ENCODE results near the gene KMT2D. TPM values are rescaled to one million over a fixed set of nuclear protein-coding genes. Genes with fewer than 3 reads are reported as not detected.
A peak's percentile ranks its signal among the peaks of the same experiment; 100 is the strongest.

The KMT2D gene
- total RNA-seq, 4 donors from 2014 or later: 29.4 to 67.9 (median 47.9) TPM

GRCh38 chr12:49104822-49105221 is 44.2 kb upstream of the KMT2D start:
- WGBS, 2 donors: 67 to 83% methylated on average over 1 of the region's 3 CpGs

GRCh38 chr12:49100380-49100779 is 39.8 kb upstream of the KMT2D start:
- Histone ChIP-seq H3K4me1 (peaks cover 0 to 20% (median 6%) of the 10 kb centered on the region in 3 donors), H3K27me3 (no peaks in the 10 kb centered on the region), H3K27ac (no peak overlapping the region), H3K9me3 (no peaks in the 10 kb centered on the region), H3K36me3 (peaks cover 25 to 95% (median 40%) of the 10 kb centered on the region in 3 donors), H3K4me3 (no peak overlapping the region)
- no peak for DNase-seq
- intact Hi-C loops (cut with DNase I): no loop called here
- TF ChIP-seq POLR2A (IDR thresholded peaks at IDR 0.05) (no peak), CTCF (IDR thresholded peaks at IDR 0.05) (no peak)
- WGBS, 2 donors: 73 to 93% methylated on average over 2 to 6 of the region's 6 CpGs

More at GRCh38 chr12:49104822-49105221, 44.2 kb upstream of the KMT2D start:
- Histone ChIP-seq H3K27me3 (no peaks in the 10 kb centered on the region), H3K9me3 (no peaks in the 10 kb centered on the region), H3K27ac (peak overlapping the region in 1 of 4 donors; percentile 69), H3K4me3 (no peak overlapping the region), H3K4me1 (peaks cover 22 to 64% (median 38%) of the 10 kb centered on the region in 3 donors), H3K36me3 (peaks cover 18 to 71% (median 36%) of the 10 kb centered on the region in 3 donors)
- no peak for DNase-seq
- no peak for TF ChIP-seq CTCF (IDR thresholded peaks at IDR 0.05)
- no peak for TF ChIP-seq POLR2A (IDR thresholded peaks at IDR 0.05)
- intact Hi-C loops (cut with DNase I): no loop called here

GRCh38 chr12:49098703-49099102 is 38.1 kb upstream of the KMT2D start:
- H3K9me3 ChIP-seq: no peaks in the 10 kb centered on the region
- H3K27me3 ChIP-seq: peaks cover 3 to 14% (median 5%) of the 10 kb centered on the region in 4 donors
- 86 to 91% methylated on average over 2 of the region's 2 CpGs for WGBS, 2 donors
- no peak overlapping the region for H3K27ac ChIP-seq
- intact Hi-C loops (cut with DNase I): loop anchor here (10.0 kb wide), 1 partner anchor 136 kb away; no protein-coding TSS in a partner anchor
- no peak for DNase-seq
- peaks cover 25 to 79% (median 39%) of the 10 kb centered on the region in 3 donors for H3K36me3 ChIP-seq
- peaks cover 12 to 17% (median 13%) of the 10 kb centered on the region in 3 donors for H3K4me1 ChIP-seq
- TF ChIP-seq CTCF (IDR thresholded peaks at IDR 0.05) (no peak), POLR2A (IDR thresholded peaks at IDR 0.05) (no peak)
- no peak overlapping the region for H3K4me3 ChIP-seq

DNA sequence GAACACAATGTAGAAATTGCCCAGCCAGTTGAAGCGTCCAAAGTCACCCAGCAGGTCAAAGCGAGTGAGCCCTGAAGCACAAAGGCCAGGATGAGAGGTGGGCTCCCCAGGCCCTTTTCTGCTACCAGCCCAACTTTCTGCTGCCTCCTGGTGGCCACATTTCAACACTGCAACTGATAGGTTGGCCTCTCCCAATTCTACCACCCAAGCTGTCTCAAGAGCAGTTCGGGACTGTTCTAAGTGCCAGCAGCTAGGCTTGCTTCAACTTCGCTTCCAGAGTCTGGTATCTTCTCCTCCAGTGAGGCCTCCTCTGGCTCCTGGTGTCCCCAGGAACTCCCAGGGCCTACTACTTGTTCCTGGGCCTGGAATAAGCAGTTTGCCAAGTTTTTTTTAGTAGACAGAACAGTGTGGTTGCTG is 37.4 kb upstream of the KMT2D start:
- H3K4me3 ChIP-seq: no peak overlapping the region
- DNase-seq: no peak
- 45 to 66% methylated on average over 3 to 4 of the region's 4 CpGs for WGBS, 2 donors
- peaks cover 6 to 21% (median 9%) of the 10 kb centered on the region in 4 donors for H3K27me3 ChIP-seq
- H3K36me3 ChIP-seq: peaks cover 21 to 72% (median 33%) of the 10 kb centered on the region in 3 donors
- intact Hi-C loops (cut with DNase I): loop anchor here (10.0 kb wide), 1 partner anchor 137 kb away; no protein-coding TSS in a partner anchor
- H3K4me1 ChIP-seq: peaks cover 15 to 21% (median 15%) of the 10 kb centered on the region in 3 donors
- no peak for TF ChIP-seq POLR2A (IDR thresholded peaks at IDR 0.05)
- peak; percentile 51 to 79 (median 68) for TF ChIP-seq CTCF (IDR thresholded peaks at IDR 0.05)
- H3K9me3 ChIP-seq: no peaks in the 10 kb centered on the region
- no peak overlapping the region for H3K27ac ChIP-seq

DNA sequence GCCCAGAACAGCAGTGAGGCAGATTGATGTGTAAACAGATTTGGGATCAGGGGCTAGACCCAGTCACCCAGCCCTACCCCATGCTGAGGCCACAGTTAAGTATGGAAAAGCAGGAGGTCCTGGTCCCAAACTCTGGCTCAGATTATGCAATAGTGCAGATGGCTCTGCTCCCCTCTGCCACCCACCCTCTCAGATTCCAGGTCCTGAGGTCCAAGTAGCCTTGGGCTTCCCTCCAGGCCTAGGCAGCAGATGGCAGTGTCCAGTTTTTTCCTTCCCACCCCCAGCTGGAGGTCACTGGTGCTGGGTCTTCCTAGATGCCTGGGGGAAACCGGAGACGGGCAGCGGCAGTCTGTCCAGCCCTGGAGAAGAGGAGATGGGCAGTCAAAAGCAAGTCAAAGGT is 36.8 kb upstream of the KMT2D start:
- 100% methylated on average over 2 of the region's 3 CpGs; no CpG with 5 or more reads in 1 of the 2 donors for WGBS, 2 donors
- Histone ChIP-seq H3K27ac (no peak overlapping the region), H3K9me3 (no peaks in the 10 kb centered on the region), H3K36me3 (peaks cover 15 to 65% (median 26%) of the 10 kb centered on the region in 3 donors), H3K4me1 (peaks cover 18 to 26% (median 20%) of the 10 kb centered on the region in 3 donors), H3K27me3 (peaks cover 6 to 27% (median 12%) of the 10 kb centered on the region in 4 donors), H3K4me3 (no peak overlapping the region)
- intact Hi-C loops (cut with DNase I): loop anchor here (10.0 kb wide), 1 partner anchor 137 kb away; no protein-coding TSS in a partner anchor
- no peak for DNase-seq
- TF ChIP-seq CTCF (IDR thresholded peaks at IDR 0.05): no peak
- no peak for TF ChIP-seq POLR2A (IDR thresholded peaks at IDR 0.05)
